Pulmonary artery endothelial cell (primary cell): ENCODE measurements around the gene AJAP1. TPM values are rescaled to one million over a fixed set of nuclear protein-coding genes. Genes with fewer than 3 reads are reported as not detected.

Experiments
- DNase-seq: peaks from one replicate; pipeline ENCODE4 v3.0.0-alpha.2; 2011; ENCODE audit warnings: low read depth, low spot score
- total RNA-seq: library from RNA; depleted of rRNA; stranded (reverse); fragments of >200 nt; gene quantifications from 2 replicates; pipeline ENCODE4 v1.2.3, GENCODE V29; 2014

Gene AJAP1
- total RNA-seq, 1 donor from 2014 or later = not detected

DNA sequence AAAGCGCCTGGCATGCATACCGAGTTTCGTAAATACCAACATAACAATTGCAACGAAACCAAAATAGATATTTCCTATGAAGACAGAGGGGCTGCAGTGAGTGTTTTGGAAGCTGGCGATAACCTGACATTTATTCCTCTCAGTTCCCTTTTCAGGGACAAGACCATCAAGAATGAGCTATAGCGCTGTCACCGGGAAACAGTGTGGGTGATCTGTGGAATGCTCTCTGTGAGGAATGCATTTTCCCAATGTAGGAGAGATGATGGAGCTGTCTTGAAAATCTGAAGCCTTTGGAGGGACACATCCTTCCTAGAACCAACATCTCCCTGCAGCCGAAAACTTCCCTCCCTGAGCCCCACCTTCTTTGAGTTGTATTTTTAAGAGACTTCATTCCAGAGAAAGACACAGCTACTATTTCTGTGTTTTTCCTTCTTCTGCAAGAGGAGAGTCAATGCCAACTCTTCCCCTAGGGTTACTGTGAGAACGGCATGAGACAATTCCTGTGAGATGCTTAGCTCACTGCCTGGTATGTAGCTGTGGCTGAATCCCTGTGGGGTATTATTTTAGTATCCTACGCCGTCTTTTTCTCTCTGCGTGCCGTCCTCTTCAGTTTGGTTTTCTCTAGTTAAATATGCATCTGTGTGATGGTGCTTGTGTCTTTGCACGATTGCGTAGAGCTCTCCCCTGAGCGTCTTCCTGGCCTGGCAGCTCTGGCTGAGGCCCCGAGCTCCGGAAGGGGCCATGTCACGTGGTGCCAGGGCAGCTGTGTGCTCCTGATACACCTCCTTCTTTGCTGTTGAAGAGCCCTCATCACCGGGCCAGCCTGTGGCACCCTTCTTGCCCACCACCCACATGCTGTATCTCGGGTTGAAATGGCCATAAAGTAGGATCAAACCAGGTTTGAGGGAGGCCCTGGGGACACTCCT, 45.2 kb downstream of the AJAP1 start:
- no peak for DNase-seq

DNA sequence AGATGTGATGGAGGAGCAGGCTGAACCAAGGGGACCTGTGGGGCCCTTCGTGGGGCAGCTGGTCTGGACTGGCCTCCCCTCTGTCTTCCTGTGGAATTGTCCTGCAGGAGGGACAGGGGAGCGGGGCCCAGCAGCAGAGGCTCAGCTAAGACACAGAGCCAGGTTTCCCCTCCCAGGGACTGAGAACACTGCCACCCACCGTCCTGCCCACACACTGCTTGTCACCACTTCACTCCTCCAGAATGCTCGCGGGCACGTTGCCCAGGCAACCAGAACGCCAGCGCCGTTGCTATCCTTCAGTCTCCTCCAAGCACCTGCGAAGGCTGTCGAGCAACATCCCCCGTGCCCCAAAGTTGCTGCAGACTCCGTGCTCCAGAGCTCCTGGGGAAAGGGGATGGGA, 46.4 kb downstream of the AJAP1 start:
- DNase-seq = no peak

DNA sequence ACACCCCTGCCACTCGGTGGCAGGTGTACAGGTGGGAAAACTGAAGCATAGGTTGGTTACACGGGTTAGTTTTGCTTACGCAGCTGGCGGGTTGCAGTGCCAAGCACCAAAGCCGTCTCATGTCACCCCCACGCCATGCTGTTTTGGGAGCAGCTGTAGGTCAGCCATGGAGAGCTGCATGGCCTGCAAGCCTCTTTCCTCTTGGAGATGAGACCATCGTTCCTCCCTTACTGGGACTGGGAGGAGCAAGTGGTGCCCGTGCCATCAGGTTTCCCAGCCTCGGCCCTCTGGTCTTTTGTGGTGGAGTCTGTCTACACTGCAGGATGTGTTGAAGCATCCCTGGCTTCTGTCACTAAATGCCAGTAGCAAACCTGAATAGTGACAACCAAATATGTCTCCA, 46.9 kb downstream of the AJAP1 start:
- no peak for DNase-seq

DNA sequence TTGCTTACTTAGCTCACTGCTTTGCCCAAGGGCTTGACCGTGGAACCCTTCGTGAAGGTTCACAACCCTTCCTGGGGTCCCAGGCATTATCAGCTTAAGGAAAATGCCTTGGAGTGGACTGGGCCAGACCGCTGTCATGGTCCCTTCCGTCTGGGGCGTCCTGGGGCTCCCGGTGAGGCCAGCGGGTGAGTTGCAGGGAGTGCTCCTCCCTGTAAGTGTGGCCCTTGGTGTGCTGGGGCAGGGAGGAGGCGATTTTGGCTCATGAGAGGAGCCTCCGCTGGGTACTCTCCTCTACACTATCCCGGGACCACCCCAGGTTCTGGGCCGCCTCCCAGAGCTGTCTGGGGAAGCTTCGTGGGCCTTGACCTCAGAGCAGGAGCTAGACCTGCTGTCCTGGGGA, 48.1 kb downstream of the AJAP1 start:
- no peak for DNase-seq

DNA sequence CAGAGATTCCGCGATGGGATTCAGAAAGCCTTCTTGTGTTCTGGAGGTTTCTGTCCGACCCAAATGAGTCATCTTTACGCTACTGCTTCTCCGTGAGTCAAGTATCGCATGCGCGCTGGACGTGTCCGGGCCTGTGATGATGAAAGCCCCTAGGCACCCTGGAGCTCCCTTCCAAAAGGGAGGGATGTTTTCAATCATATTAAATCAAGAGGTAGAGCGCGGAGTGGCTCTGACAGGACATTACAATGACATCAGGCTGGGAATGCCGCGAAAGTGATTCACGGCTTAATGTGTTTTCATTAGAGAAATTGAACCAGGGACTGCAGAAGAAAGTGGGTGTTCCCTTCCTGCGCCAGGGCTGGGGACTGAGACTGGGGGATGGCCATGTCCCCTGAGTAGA, 48.5 kb downstream of the AJAP1 start:
- no peak for DNase-seq

DNA sequence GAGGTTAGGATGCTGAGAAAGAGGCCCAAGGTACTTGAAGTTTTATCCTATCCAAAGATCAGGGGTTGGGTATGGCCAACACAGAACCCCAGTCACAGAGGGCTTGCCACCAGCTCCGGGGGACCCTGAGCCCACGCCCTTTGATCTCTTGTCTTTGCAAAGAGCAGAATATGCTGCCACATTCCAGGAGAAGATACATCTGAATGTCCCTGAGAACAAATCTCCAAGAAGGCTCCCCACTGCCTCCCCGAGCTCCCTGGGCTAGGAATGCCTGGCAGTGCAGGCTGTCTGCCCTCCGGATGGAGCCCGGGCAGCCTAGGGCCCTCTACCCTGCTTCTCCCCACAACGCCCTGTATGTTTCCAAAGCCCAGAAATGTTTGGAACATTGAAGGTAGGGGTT, 49.2 kb downstream of the AJAP1 start:
- no peak for DNase-seq

DNA sequence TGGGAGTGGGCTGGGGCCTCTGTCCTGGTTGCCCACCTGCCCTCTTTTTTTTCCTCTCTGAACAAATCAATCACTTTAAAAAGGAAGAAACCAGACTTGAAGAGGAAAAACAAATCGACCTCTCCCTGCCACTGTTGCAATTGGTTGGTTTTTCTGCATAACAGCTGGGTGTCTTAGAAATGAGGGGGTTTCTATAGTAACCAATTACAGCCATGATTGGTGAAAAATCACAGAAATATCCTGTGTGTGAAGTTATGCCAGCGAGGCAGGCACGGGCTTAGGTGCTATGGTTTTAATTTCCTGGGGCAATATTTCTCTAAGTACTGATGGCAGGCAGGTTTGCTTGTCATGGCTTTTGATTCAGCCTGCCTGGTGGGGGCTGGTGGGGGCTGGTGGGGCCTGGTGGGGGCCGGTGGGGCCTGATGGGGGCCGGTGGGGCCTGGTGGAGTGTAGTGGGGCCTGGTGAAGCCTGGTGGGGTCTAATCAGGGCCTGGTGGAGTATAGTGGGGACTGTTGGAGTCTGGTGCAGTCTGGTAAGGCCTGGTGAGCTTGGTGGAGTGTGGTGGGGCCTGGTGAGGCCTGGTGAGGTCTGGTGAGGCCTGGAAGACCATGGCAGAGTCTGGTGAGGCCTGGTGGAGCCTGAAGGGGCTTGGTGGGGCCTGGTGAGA, 54.6 kb downstream of the AJAP1 start:
- no peak for DNase-seq

DNA sequence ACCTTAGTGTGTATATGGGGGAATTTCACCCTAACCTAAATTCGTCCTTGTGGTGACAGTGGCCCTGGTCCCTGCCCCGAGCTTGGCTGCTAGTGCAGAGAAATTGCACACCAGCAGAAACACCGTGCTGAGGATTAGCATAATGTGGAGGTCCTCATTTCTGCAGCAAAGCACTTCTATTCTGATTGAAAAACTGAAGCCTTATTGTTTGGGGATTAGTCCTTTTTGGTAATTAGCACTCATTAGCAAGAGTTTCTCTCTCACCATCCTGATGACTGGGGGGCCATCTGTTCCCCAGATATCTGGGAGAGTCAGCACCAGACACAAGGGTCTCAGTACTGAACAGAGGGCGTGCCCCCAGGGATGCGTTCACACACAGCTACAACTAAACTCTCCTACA, 55.2 kb downstream of the AJAP1 start:
- no peak for DNase-seq

DNA sequence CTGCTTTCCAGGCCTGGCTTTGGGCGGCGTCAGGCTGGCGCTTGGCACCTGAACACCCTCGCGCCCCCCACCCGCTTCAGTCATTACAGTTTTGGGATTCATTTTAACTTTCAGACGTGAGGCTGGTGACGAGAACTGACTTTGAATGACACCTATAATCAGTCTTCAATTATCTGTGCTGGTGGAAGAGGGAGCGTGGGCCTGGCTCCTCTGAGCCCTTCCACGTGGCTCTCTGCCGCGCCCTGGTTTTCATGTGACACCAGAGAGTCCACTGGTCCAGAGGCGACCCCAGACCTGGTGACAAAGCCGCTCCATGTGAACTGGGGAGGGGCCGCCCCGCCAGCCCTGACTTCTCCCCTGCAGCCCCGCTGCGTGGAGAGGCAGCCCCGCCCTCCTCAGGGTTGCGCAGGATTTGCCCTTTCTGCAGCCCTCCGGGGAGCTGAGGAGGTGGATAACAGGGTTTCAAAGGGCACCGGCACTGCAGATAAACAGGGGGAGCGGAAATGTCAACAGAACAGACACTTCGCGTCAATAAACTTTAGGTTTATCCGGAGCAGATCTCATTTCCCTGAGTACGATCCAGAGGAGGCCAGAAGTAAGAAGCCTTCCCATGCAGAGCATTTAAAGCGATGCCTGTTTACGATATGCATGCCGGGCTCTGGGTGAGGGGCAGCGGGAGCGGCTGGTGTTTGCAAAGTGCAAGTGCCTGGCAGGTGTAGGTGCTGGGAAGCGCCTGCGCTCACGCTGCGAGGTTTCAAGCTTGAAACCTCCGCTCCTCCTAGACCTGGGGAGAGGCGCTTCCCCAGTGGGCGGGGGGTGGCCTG, 56.4 kb downstream of the AJAP1 start:
- no peak for DNase-seq

DNA sequence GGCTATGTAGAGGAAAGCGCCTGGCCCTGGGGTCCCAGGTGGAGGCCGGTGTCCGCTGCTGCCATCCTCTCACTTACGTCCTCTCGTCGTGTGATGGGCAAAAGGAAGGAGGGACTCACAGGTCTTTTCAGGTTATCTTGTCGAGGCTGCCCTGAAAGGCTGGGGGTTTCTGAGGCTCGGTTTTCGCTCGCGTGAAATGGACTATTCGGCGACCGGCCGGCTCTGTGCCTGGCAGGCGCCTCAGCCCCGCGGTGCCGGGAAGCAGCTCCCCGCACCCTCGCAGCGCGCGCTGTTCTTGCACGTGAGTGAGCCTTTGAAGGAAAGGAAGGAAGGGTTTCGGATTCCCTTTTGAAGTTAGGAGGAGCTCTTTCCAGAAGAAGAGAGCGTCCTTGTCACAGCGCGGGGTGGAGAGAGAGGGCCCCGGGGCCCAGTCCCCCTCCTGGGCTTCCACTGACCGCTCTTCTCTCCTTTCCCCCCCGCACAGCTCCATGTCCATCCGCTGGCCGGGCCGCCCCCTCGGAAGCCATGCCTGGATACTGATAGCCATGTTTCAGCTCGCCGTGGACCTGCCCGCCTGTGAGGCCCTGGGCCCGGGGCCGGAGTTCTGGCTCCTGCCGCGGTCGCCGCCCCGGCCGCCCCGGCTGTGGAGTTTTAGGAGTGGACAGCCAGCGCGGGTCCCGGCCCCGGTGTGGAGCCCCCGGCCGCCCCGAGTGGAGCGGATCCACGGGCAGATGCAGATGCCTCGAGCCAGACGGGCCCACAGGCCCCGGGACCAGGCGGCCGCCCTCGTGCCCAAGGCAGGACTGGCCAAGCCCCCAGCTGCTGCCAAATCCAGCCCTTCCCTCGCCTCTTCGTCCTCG, 57.2 kb downstream of the AJAP1 start:
- no peak for DNase-seq

DNA sequence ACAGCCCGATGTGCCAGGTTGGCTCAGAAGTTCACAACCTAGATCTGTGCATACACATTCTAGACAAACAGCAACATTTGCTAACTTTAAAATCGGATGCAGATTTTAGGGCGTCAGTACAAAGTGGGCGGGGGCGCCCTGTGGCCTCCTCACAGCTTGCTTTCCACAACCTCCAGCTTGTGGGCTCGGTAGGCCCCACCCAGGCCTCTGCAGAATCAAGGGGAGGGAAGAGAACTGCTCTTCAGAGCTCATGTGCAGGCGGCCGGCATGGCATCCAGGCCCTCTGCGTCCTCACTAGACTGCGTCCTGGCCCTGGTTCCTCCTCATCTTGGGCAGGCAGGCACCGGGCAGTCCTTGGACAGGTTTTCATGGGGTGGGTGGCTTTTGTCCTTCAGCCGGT, 59.3 kb downstream of the AJAP1 start:
- DNase-seq = no peak

DNA sequence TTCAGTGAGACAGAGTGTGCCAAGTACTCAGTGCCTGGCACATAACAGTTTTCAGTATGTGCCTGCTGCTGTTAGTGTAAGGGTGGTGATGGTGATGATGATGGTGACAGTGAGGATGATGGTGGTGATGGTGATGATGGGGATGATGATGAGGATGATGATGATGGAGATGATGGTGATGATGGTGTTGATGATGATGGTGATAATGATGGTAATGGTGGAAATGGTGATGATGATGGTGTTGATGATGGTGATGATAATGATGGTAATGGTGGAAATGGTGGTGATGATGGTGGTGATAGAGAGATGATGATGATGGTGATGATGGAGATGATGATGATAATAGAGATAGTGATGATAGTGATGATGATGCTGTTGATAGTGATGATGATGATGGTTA, 62.0 kb downstream of the AJAP1 start:
- no peak for DNase-seq

DNA sequence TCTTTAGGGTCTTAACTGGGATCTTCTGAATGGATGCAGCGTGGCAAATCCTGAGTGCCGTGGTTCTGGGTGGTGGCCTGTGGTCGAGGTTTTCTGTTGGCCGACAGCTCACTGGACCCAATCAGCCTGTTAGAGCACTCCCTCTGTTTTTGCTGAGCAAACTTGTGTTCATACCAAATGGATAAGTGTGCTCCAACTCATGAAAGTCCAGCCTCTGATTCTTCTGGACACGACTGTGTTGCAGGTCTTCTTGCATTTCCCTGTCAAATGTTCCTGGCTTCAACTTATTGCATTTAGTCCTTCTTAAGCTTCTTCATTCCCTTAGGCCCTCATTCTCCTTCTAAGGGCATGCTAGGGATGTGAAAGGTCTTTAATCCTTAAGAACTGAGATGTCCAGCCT, 63.7 kb downstream of the AJAP1 start:
- DNase-seq = no peak

DNA sequence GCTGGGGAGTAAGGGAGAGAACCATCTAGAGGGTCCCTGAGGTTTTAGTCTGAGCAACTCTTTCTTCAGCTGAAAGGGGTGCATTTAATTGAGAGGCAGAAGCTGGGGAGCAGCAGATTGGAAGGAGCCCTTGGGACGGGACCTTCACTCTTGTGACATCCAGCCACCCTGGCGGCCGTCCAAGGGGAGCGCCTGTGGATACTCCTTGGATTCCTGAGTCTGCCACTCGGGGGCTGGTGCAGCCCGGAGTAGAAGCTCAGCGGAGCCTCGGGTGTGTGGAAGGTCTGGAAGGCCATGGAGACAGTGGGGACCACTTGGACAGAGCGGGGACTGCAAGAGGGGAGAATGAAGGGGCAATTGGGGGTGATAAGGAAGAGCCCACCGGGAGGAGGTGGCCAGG, 68.7 kb downstream of the AJAP1 start:
- no peak for DNase-seq

DNA sequence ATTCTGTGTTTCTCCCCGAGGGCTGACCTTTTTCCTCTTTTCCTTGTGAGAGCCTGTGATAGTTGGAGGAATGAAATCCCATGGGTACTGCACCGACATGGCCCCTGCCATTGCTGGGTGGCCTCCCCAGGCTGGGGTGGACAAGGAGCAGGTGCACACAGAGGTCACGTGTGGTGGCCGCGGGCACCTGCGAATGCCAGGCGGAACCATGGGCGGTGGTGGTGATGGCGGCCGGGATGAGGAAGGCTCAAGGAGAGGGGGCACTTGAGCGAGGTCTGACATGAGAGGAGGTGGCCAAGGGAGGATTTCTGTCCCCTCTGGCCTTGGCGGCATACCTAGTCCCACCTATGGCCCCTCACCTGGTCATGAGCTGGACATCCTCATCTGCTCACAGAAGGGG, 69.6 kb downstream of the AJAP1 start:
- no peak for DNase-seq

DNA sequence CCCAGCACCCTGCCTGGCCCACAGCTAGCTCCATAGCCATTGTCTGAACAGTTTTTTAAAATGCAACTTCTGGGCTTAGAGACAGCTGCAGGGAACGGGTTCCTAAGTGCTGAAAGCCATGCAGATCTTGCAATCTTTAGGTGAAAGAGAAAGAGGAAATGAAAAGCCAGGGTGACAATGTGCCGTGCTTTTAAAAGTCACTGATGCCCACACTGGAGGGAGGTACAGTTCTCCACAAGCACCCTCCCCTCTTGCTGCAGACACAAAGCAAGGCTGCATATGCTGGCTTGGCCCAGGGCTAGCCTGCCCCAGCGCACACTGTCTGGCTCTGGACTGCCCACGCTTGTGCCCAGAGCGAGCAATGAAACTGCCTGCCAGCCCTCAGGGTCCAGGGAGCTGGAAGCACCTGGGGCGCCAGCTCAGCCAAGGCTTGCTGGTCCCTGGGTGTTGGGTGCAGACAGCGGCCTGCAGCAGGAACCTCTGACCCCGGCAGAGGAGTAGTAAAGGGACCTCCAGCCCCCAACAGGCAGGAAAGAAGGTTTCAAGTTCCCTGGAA, 70.4 kb downstream of the AJAP1 start:
- DNase-seq = no peak

DNA sequence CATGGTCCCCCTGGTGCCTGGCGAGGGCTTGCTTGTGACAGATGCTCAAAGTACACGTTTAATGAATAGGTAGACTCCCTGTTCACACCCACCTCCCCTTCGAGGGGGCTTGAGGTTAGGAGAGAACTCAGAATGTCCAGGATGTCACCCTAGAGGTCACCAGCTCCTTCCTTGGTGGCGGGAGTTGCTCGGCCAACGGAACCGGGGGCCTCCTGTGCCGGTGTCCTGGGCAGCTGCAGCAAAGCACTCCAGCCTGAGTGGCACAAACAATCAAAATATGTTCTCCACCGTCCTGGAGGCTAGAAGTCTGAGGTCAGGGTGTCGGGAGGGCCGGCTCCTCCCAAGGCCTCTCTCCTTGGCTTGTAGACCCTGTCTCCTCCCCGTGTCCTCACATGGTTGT, 71.0 kb downstream of the AJAP1 start:
- no peak for DNase-seq

DNA sequence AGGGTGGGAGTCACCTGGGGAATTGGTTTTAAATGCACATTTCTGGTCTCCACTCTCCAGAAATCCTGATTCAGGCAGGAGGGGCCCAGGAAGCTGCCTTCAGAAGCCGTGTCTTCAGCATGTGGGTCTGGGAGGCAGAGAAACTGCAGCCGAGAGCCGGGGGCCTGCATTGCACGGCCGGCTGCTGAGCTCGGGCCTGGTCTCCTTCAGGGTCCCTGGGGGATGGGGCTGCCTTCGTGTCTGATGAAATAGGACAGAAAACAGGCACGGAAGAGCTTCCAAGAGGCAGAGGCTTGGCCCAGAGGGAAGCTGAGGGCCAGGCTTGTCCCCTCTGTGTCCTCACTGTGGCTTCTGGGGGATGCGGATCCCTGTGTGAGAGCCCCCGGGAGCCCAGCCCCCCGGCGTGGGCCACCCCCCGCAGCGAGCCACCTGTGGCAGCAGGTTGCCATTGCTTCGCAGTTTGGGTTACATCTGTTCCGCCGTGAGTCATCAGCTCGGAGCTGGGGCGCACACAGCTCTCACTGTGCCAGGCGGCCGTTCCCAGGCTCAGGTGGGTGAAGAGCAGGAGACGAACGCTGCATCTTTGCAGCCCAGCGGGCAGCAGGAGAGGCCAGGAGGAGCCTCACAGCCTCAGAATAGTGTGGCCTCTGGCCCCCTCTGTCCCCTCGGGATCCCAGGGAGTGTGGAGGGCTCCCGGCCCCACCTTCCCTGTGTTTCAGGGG, 72.4 kb downstream of the AJAP1 start:
- no peak for DNase-seq

DNA sequence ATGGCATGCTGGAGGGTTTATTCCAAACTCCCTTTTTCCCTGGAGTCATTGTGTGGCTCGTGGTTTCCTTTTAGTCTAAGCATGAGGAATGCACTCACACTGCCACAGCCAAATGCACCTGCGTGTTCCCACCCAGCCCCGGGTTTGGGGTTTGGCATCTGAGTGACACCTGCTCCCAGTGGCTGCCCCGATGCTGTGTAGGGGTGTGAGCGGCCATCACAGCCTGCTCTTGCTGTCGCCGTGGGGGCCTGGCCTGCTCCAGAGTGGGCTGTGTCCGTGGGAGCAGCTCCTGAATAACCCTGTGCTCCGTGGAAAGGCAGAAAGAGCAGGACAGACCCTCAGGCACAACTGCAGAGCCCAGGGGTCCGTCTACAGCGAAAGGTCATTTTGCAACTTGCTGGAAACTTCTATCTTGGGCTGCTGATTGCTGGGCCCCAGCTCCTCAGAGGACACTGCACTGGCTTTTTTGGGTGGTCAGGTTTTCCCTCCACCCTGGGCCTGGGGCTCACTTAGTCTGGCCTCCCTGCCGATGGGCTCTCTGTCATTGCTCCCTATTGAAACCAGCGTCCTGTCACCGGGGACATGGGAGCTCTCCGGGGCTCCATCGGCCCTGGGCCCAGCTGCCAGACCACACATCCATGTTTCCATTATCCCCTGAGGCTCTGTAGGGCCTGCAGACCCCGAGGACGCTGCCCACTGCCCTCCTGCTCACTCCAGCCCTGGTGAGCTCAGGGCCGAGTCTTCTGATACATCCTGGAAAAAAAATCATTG, 74.1 kb downstream of the AJAP1 start:
- no peak for DNase-seq
